Esophagus muscularis mucosa (tissue), 4 donors: Measurements from ENCODE around the gene RAB3C.

Experiments used
- EP300 ChIP-seq: sonication (generic); formaldehyde crosslinking; IDR thresholded peaks from one replicate; pipeline ENCODE4 v1.6.1; 2017; ENCODE audit warnings: antibody characterized with exemption
- POLR2A ChIP-seq: fragments of 450-650 bp; IDR thresholded peaks from one replicate; pipeline ENCODE4 v1.6.1; 2017; ENCODE audit warnings: antibody characterized with exemption, moderate library complexity, mild to moderate bottlenecking, low read depth
- POLR2AphosphoS5 ChIP-seq, 2 donors: sonication (generic); formaldehyde crosslinking; IDR thresholded peaks; one replicate each; pipeline ENCODE4 v1.6.1; 2017; ENCODE audit warnings: antibody characterized with exemption in 2 of 2
- TF ChIP-seq, protein P1 (sequence below), 3 experiments: fragments of 200-600 bp in 2 of 3; fragments of 450-650 bp in 1 of 3; sonication (generic) in 2 of 3; IDR thresholded peaks; one replicate each; pipeline ENCODE4 v1.5.1; 2017 to 2019; ENCODE audit warnings: antibody characterized with exemption in 3 of 3, mild to moderate bottlenecking in 2 of 3, moderate library complexity in 1 of 3

- TF ChIP-seq, protein P1, sequence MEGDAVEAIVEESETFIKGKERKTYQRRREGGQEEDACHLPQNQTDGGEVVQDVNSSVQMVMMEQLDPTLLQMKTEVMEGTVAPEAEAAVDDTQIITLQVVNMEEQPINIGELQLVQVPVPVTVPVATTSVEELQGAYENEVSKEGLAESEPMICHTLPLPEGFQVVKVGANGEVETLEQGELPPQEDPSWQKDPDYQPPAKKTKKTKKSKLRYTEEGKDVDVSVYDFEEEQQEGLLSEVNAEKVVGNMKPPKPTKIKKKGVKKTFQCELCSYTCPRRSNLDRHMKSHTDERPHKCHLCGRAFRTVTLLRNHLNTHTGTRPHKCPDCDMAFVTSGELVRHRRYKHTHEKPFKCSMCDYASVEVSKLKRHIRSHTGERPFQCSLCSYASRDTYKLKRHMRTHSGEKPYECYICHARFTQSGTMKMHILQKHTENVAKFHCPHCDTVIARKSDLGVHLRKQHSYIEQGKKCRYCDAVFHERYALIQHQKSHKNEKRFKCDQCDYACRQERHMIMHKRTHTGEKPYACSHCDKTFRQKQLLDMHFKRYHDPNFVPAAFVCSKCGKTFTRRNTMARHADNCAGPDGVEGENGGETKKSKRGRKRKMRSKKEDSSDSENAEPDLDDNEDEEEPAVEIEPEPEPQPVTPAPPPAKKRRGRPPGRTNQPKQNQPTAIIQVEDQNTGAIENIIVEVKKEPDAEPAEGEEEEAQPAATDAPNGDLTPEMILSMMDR (IDR thresholded peaks at IDR 0.05), result no peak
- TF ChIP-seq POLR2A, result no peak
- no peak for TF ChIP-seq POLR2AphosphoS5 (IDR thresholded peaks at IDR 0.05)
- TF ChIP-seq EP300, result no peak
Measured at GRCh38 chr5:58902765-58903164, 319.9 kb downstream of the RAB3C start.
